ENCODE results near the gene HEPN1.
"Not testable (repeated sequence)": the region's sequence is repeated elsewhere in the genome, so short reads cannot be mapped to it uniquely, and the experiment has no call there.

The HEPN1 gene

DNA sequence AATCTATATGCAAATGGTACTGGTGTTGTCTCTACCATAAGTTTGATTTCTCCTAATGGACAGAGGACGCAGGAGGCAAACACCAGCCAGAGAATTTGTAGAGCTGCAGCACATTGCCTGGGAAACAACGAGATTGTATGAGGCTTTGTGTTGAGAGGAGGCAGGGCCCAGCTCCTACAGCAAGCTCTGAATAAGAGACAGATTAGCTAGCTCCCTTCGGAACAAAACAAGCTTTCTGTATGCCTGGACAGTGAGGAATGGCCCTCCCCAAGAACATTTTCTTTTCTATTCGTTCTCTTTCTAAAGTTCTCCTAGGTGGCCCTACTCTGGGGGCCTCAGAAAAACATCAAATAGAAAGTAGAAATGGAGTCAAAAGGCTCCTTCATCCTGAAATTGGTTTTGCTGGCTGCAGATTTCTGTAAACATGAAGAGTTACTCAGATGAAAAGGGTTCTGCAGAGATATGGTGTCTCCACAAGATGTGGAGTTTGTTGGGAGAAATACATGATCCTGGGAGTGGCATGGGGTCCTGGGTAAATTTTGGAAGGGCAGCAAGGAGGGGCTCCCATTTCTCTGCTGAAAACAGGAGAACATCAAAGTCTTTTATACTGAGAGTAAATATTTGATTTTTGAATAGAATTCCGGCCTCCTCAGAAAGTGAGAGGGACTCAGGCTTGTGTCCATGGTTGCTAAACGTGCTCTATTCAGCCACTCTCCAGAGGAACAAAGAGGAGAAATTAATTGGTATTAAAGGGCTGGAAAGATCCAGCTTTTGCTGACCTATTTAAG is 23.6 kb downstream of the HEPN1 start:
- DNase-seq (ENCODE audit: low spot score) = no peak

DNA sequence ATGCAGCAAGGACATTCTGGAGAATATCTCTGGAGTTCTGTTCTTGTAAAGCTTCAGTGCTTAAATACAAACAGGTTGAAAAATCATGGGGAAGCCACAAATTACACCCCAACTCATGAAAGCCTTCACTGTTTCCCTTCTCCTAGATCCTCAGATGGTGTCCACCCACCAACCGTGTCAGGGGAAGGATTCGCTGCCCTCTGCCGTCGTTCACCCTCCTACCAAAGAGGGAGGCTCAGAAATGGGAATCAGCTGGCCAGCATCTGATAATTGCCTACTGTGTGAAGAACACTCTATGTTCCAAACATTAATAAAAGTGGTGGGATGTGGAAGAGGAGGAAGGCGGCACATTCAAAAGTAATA is 24.2 kb downstream of the HEPN1 start:
- no peak for DNase-seq (ENCODE audit: low spot score)

DNA sequence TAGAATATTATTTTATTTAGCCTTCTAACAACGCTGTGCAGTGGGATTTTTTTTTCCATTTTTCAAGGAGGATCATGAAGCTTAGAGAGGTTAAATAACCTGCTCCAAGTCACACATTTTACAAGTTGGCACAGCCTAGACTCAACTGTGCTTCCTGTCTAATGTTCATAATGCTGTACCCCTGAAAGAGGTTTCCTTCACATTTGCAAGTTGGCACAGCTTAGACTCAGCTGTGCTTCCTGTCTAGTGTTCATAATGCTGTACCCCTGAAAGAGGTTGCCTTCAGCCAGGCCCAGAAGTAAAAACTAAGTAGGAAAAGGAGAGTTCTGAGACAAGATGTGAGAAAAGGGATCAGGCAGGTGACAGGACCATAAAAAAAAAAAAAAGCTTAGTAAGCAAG is 24.7 kb downstream of the HEPN1 start:
- DNase-seq (ENCODE audit: low spot score) = no peak

DNA sequence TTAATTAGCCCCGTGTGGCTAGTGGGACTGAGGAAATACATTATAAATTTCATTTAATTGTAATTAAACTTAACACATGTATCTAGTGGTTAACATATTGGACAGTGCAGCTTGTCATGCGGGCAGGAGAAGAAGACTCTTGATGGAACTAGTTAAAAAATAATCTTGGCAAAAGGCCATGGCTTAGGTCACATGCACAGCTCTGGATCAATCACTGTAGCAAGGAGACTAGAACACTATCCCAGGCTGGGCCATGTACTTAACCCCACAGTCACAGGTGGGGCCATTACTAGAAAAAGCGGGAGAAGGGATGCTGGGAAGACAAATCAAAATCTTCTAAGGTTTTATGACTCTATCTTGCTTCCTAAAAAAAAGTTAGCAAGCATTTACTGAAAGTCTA is 25.5 kb downstream of the HEPN1 start:
- DNase-seq (ENCODE audit: low spot score) = no peak

DNA sequence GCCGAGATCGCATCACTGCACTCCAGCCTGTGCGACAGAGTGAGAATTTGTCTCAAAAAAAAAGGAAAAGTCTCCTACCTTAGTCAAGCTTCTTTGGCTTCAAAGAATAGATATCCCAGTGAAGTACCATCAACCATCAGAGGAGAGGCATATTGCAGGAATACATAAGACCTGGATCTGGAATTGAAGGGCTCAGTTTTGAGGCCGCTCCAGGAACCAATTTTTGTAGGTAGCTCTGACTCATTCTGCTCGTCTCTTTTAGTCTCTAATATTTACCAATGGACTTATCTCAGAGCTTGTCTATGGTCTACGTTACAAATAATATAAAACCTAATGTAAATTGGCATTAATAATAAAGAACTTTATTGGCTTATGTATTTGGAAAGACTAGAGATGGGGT is 26.8 kb downstream of the HEPN1 start:
- no peak for DNase-seq (ENCODE audit: low spot score)

DNA sequence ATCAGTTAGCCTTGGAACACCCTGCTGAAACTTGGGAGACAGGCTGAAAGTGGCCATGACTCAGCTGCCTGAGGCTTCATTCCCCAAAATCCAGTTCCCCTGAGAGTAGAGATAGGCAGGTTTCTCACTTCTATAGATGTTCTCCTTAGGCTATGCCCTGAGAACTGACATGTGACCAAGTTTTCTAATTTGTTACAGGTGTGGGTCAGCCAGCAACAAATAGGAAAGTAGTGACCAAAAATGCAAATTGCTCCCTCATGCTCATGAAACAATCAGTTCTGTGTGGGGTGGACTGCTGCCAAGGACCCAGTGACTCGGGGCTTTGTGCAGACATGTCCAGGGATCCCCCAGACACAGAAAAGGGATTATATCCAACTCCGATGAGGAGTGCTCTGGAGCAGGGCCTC is 27.7 kb downstream of the HEPN1 start:
- no peak for DNase-seq (ENCODE audit: low spot score)

DNA sequence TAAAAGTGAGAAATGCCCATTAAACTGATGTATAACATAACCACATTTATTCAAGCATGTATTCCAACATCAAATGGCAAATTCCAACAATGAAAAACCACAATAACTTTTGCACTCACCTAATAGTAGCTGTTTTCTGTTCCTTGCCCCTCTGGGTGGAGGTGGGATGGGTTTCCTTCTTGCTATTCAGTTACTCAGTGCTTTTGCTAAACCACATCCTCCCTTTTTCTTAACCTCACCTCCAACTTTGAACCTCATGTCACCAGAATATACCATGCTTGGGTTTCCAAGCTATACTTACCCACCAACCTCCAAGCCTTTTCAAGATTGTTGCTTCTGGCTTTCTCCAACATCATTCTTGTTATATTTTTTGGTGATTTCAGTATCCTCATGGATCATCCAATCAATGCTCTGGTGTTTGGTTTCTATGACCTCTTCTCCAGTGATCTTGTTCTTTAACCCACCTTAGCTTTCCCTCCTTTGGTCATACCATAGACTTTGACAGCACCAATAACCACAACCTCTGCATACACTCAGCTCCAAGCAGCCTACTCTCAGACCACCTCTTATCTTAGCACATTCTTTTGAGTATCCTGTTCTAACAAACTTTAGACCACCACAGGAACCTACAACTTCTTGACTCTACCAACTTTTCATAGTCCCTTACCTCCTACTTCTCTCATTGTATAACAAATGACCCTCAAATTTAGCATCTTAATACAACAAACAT is 31.7 kb downstream of the HEPN1 start:
- no peak for DNase-seq (ENCODE audit: low spot score)

DNA sequence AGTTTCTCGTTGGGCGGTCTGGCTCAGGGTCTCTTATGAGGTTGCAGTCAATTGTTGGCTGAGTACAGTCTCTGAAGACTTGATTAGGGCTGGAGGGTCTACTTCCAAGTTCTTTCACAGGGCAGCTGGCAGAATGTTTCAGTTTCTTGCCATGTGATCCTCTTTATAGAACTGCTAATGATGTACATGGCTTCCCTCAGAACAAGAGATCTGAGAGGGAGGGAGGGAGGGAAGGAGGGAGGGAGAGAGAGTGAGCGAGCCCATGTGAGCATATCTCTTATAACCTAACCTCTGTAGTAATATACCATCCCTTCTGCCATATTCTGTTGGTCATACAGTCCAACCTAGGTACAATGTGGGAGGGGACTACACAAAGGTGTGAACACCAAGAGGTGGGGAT is 32.3 kb downstream of the HEPN1 start:
- DNase-seq (ENCODE audit: low spot score) = no peak

DNA sequence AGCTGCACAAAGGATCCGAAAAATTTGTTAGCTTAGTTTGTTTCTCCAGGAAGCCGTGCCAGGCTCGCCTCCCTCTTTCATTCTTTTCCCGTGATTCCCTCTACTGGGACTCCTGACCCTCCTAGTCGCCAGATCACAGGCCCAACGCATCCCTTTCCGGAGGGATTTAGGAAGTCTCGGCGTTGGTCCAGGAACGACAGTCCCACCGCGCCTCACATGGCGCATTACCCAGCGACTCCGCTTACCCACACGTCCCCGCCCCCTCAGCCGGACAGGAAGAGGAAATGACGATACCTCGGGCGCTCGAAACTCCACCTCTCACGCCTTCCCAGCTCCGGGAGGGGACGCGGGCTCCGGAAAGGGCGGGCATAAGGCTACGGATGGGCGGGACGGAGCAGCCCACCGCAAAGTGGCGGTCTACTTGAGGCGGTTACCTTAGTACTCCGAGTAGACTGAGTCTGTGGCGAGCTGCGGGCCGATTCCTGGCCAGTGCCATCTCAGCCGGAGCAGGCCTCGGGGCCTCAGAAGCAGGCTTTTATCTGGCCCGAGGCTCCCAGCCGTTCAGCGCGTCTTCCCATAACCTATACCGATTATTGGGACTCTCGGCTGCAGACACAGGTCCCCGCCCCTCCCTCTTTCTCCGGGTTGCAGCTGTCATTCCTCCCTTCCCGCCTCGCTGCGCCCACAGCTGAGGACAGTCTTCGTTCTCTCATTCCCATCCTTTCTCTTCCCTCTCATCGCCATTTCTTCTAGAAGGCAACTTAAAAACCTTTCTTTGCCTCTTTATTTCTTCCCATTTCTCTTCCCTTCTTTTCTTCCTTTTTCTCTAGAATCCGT is 34.9 kb downstream of the HEPN1 start, which contains the start of gene CCDC15:
CCDC15 (plus strand) TSS at position 450 of the 837 bp plus-strand sequence. CDS start 531 bp downstream, outside the sequence.
- peak; percentile 60 for DNase-seq (ENCODE audit: low spot score)

DNA sequence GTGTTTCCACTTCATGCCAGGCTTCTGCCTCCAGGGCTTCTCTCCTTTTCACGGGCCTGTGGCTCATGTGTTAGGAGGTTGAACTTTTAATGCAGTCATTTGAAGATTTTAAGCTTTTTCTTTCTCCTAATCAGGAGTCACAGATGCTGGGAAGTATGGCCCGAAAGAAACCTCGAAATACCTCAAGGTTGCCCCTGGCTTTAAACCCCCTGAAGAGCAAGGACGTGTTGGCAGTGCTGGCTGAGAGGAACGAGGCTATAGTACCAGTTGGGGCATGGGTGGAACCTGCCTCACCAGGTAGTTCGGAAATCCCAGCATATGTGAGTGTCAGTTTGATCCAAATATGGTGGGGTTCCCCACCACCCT is 35.5 kb downstream of the HEPN1 start:
- DNase-seq (ENCODE audit: low spot score) = no peak

DNA sequence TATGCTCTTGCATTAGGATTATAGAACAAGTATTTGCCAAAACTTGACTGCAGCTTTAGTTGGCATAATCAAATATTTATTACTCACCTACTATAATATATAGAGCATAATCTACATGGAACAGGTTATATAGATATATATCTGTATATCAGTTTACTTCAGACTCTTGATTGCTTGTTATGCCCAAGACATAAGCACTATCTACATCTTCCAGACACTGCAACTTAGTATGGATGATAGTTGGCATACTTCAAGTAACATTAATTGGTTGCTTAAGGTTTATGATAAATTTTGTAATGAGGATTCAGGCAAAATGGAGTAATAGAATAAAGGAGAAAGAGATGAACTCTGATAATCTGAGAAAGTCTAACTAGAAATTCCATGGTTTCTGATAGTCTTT is 36.0 kb downstream of the HEPN1 start:
- DNase-seq (ENCODE audit: low spot score) = no peak

DNA sequence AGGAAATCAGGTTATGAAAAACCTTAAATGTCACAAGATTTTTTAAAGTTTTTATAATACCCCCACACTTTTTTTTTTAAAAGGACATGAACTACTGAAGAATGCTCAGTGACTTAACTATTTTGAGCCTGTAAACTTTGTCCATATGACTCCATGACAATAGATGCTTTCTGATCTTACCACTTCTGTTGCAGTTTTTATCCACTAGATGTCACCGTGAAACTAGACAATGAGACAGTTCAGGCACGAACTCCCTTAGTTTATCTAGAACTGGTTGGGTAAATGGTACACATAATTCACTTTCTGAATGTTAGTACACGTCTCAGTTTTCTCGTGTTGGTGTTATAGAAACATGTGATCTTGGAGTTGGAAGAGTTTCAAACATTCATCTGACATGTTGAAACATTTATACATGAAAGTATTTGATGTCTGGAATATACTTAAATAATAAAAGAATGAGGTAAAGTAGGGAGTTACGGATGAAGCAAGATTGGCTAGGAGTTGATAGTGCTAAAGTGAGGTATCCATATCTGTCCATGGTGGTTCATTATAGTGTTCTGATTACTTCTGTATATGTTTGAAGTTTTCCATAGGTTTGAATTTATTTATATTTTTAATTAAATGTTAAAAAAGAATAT is 43.0 kb downstream of the HEPN1 start:
- no peak for DNase-seq (ENCODE audit: low spot score)

DNA sequence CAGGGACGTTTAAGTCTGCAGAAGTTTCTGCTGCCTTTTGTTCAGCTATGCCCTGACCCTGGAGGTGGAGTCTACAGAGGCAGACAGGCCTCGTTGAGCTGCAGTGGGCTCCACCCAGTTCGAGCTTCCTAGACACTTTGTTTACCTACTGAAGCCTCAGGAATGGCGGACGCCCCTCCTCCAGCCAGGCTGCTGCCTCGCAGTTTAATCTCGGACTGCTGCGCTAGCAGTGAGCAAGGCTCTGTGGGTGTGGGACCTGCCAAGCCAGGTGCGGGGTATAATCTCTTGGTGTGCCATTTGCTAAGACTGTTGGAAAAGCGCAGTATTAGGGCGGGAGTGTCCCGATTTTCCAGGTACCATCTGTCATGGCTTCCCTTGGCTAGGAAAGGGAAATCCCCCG is 49.1 kb downstream of the HEPN1 start:
- not testable (repeated sequence) for DNase-seq (ENCODE audit: low spot score)
